Ascending aorta (tissue), 2 donors: ENCODE data around the gene SWT1. TPM values are rescaled to one million over a fixed set of nuclear protein-coding genes. Genes with fewer than 3 reads are reported as not detected.
A peak's percentile ranks its signal among the peaks of the same experiment; 100 is the strongest.

ENCODE experiments used
- DNase-seq, 2 donors: peaks; one replicate each; pipeline ENCODE4 v3.0.0-alpha.2; 2019; ENCODE audit warnings: low spot score in 2 of 2
- H3K27ac ChIP-seq, 2 donors: fragments of 200-600 bp; sonication (generic); one replicate each; pipeline ENCODE4 v1.5.1; 2016 to 2017; ENCODE audit warnings: mild to moderate bottlenecking in 1 of 2
- H3K27me3 ChIP-seq: fragments of 200-600 bp; sonication (generic); one replicate; pipeline ENCODE4 v1.5.1; 2017
- H3K36me3 ChIP-seq, 2 donors: fragments of 200-600 bp; sonication (generic); one replicate each; pipeline ENCODE4 v1.5.1; 2016
- H3K4me1 ChIP-seq, 2 donors: fragments of 200-600 bp; sonication (generic); one replicate each; pipeline ENCODE4 v1.5.1; 2016 to 2017; ENCODE audit warnings: mild to moderate bottlenecking in 1 of 2
- H3K4me3 ChIP-seq, 2 donors: fragments of 200-600 bp; sonication (generic); one replicate each; pipeline ENCODE4 v1.5.1; 2016 to 2017; ENCODE audit warnings: mild to moderate bottlenecking in 1 of 2
- H3K9me3 ChIP-seq, 2 donors: fragments of 200-600 bp; sonication (generic); one replicate each; pipeline ENCODE4 v1.5.1; 2016
- CTCF ChIP-seq, 3 experiments: fragments of 200-600 bp in 2 of 3; fragments of 450-650 bp in 1 of 3; sonication (generic) in 2 of 3; IDR thresholded peaks; one replicate each; pipeline ENCODE4 v1.5.1; 2016 to 2019; ENCODE audit warnings: antibody characterized with exemption in 3 of 3, mild to moderate bottlenecking in 1 of 3, moderate library complexity in 1 of 3
- intact Hi-C: fragments of 100-400 bp; cut with DNase I; formaldehyde crosslinking; loops from one replicate; pipeline ENCODE4 v1.15.1; 2023
- total RNA-seq: library from RNA; depleted of rRNA; stranded (reverse); fragments of >200 nt; gene quantifications from one replicate; pipeline ENCODE4 v1.1.0, GENCODE V29; 2016

The SWT1 gene
- total RNA-seq, 1 donor from 2014 or later = 0.43 TPM

GRCh38 chr1:185314411-185314810 lies 157.4 kb downstream of the SWT1 start:
- no peak for TF ChIP-seq CTCF (IDR thresholded peaks at IDR 0.05)
- intact Hi-C loops = loop anchor here (10.0 kb wide), 2 partner anchors 370 to 560 kb away; partner anchors contain the start of gene EDEM3
- DNase-seq = no peak
- peak overlapping the region in 1 of 2 donors; percentile 98 for H3K4me3 ChIP-seq
- H3K36me3 ChIP-seq = peaks cover 0 to 9% of the 10 kb centered on the region in 2 donors
- H3K27ac ChIP-seq = no peak overlapping the region
- H3K27me3 ChIP-seq = no peaks in the 10 kb centered on the region
- peaks cover 0 to 23% of the 10 kb centered on the region in 2 donors for H3K4me1 ChIP-seq
- no peaks in the 10 kb centered on the region for H3K9me3 ChIP-seq

- Histone ChIP-seq H3K9me3 (no peaks in the 10 kb centered on the region), H3K27me3 (no peaks in the 10 kb centered on the region), H3K27ac (peak overlapping the region; percentile 96 to 98), H3K36me3 (peaks cover 0 to 1% of the 10 kb centered on the region in 2 donors), H3K4me1 (peaks cover 0 to 23% of the 10 kb centered on the region in 2 donors), H3K4me3 (peak overlapping the region; percentile 87 to 98)
- DNase-seq = no peak
- TF ChIP-seq CTCF (IDR thresholded peaks at IDR 0.05) = no peak
- intact Hi-C loops = loop anchor here (5.0 to 10.0 kb wide), 5 partner anchors 369 to 1843 kb away; partner anchors contain the start of genes EDEM3, ODR4, SMG7 and TPR
Observed at GRCh38 chr1:185315445-185316071, 158.6 kb downstream of the SWT1 start.

- Histone ChIP-seq H3K27me3 (no peaks in the 10 kb centered on the region), H3K27ac (peak overlapping the region; percentile 96 to 98), H3K36me3 (no peaks in the 10 kb centered on the region), H3K4me1 (peaks cover 0 to 23% of the 10 kb centered on the region in 2 donors), H3K4me3 (peak overlapping the region; percentile 87 to 98), H3K9me3 (no peaks in the 10 kb centered on the region)
- peak in 1 of 3 experiments; percentile 11 for TF ChIP-seq CTCF (IDR thresholded peaks at IDR 0.05)
- intact Hi-C loops = loop anchor here (1.0 to 10.0 kb wide), 6 partner anchors 160 to 1844 kb away; partner anchors contain the start of genes EDEM3, ODR4, SMG7 and TPR
- peak; percentile 86 to 96 for DNase-seq
Observed at GRCh38 chr1:185316163-185317033, 159.4 kb downstream of the SWT1 start.

GRCh38 chr1:185317034-185317885 lies 160.3 kb downstream of the SWT1 start, which contains the start of gene IVNS1ABP:
Gene IVNS1ABP (minus strand): TSS chr1:185317243. CDS start chr1:185309493, 7,750 bp downstream.
- DNase-seq = peak; percentile 86 to 97
- no peaks in the 10 kb centered on the region for H3K36me3 ChIP-seq
- H3K9me3 ChIP-seq = no peaks in the 10 kb centered on the region
- peaks cover 0 to 17% of the 10 kb centered on the region in 2 donors for H3K4me1 ChIP-seq
- intact Hi-C loops = loop anchor here (1.0 to 10.0 kb wide), 6 partner anchors 161 to 1845 kb away; partner anchors contain the start of genes EDEM3, ODR4, SMG7 and TPR
- peak within 1 kb of the TSS; percentile 87 to 98 for H3K4me3 ChIP-seq
- TF ChIP-seq CTCF (IDR thresholded peaks at IDR 0.05) = peak in 2 of 3 experiments; percentile 12 to 35
- H3K27me3 ChIP-seq = no peaks in the 10 kb centered on the region
- H3K27ac ChIP-seq = peak within 1 kb of the TSS; percentile 96 to 98
